ENCODE results near the gene SIPA1L3. TPM values are rescaled to one million over a fixed set of nuclear protein-coding genes. Genes with fewer than 3 reads are reported as not detected.

The SIPA1L3 gene
- total RNA-seq, 2 donors from 2014 or later, result 19.5 to 21.4 TPM

DNA sequence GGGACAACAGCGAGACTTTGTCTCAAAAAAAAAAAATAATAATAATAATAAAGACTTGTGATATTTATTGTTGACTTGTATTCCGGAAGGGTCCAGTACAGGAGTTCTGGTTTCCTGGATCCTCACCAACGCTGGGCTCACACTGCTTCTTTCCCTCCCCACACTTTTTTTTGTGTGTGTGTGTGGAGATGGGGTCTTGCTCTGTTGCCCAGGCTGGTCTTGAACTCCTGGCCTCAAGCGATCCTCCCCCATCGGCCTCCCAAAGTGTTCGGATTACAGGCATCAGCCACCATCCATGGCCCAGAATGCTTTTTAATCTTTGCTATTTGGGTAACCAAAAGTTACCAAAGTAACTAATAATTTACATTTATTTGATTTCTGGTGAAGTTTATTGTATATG lies 39.1 kb downstream of the SIPA1L3 start:
- Mint-ChIP-seq H3K36me3 (ENCODE audit: low read depth) (no peaks in the 10 kb centered on the region), H3K4me3 (no peak overlapping the region), H3K4me1 (no peaks in the 10 kb centered on the region), H3K27me3 (no peaks in the 10 kb centered on the region), H3K9me3 (no peaks in the 10 kb centered on the region), H3K27ac (no peak overlapping the region)
- ATAC-seq (replicated peaks), result no peak

DNA sequence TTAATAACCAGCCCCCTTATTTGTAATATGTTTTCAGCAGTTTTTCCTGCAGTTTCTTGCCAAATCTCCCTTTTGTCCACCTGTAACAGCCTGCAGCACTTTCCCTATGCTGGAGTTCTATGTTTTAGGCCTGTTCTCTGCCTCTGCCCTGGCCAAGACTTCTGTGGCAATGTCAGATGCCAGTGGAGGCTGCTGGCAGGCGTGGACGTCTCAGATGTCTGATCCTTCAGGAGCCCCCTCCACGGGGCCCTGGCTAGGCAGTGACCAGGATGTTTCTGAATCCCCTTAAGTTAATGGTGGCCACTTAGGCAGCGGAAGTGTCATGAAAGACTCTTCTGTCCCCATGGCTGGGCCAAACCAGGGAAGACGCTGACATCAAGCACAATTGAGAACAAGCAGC lies 40.8 kb downstream of the SIPA1L3 start:
- Mint-ChIP-seq H3K36me3 (ENCODE audit: low read depth) (no peaks in the 10 kb centered on the region), H3K27ac (no peak overlapping the region), H3K9me3 (no peaks in the 10 kb centered on the region), H3K4me1 (no peaks in the 10 kb centered on the region), H3K4me3 (no peak overlapping the region), H3K27me3 (no peaks in the 10 kb centered on the region)
- ATAC-seq (replicated peaks), result no peak

DNA sequence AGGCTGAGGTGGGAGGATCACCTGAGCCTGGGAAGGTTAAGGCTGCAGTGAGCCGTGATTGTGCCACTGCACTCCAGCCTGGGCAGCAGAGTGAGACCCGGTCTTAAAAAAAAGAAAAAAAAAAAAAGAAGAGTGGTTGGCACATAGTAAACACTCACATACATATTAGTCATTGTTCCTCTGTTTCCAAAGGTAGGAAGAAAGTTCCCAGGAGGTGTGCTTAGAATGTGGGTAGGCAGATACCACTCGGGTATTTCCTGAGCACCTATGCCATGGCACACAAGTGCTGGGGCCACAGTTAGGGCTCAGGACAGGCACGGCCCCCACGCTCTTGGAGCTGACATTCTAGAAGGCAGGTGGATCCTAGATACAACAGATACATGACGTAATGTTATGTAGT lies 41.4 kb downstream of the SIPA1L3 start:
- Mint-ChIP-seq H3K4me1 (no peaks in the 10 kb centered on the region), H3K27me3 (no peaks in the 10 kb centered on the region), H3K4me3 (no peak overlapping the region), H3K9me3 (no peaks in the 10 kb centered on the region), H3K36me3 (ENCODE audit: low read depth) (no peaks in the 10 kb centered on the region), H3K27ac (no peak overlapping the region)
- ATAC-seq (replicated peaks), result no peak

DNA sequence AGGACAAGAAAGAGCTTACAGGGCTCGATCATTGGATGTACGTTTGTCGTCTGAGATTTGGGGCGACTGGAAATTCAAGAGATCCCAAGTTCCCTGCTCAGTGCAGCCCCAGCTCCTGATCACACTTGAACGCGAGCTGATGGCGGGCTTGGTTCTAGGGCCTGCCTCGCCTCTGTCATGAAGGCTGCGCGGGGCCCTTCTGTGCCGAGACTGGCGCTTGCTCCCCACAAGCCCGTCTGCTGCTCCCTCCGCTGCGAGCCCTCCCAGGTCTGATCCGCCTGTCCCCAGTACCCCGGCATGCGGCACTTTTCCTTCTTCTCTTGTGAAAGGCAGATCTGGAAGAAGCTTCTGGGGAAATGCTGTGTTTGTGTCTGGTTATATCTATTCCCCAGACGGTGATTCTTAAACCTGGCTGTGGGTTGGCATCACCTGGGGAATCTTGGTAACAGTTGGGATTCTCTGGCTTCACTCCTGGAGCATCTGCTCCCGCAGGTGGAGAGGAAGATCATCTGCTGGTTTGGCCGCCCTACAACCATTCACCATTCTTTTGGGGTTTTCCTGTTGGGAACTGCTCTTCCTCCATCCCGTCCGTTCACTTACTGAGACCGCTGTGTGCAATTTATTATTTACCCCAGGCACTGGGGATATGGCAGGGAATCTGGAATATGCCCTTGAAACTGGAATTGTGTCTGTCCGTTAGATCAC lies 43.6 kb downstream of the SIPA1L3 start:
- Mint-ChIP-seq H3K4me1 (no peaks in the 10 kb centered on the region), H3K36me3 (ENCODE audit: low read depth) (no peaks in the 10 kb centered on the region), H3K27me3 (no peaks in the 10 kb centered on the region), H3K9me3 (no peaks in the 10 kb centered on the region), H3K4me3 (no peak overlapping the region), H3K27ac (no peak overlapping the region)
- no peak for ATAC-seq (replicated peaks)

DNA sequence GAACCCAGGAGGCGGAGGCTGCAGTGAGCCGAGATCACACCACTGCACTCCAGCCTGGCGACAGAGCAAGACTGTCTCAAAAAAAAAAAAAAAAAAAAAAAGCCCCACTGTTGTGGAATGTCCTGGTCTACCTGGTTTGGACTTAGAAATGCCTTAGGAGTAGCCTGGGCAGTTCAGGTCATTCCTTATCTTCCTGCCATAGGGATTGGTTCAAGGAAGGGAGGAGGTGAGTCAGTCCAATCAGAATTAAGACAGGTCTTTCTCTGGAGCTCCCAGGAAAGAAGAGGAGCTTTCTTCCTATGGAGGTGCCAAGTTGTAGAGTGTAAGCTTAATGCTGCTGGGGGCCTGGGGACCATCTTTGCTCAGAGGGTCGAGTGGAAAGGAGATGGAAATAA lies 44.8 kb downstream of the SIPA1L3 start:
- Mint-ChIP-seq H3K9me3 (peaks cover 1% of the 10 kb centered on the region), H3K27ac (no peak overlapping the region), H3K27me3 (no peaks in the 10 kb centered on the region), H3K4me1 (no peaks in the 10 kb centered on the region), H3K36me3 (ENCODE audit: low read depth) (no peaks in the 10 kb centered on the region), H3K4me3 (no peak overlapping the region)
- ATAC-seq (replicated peaks), result no peak

DNA sequence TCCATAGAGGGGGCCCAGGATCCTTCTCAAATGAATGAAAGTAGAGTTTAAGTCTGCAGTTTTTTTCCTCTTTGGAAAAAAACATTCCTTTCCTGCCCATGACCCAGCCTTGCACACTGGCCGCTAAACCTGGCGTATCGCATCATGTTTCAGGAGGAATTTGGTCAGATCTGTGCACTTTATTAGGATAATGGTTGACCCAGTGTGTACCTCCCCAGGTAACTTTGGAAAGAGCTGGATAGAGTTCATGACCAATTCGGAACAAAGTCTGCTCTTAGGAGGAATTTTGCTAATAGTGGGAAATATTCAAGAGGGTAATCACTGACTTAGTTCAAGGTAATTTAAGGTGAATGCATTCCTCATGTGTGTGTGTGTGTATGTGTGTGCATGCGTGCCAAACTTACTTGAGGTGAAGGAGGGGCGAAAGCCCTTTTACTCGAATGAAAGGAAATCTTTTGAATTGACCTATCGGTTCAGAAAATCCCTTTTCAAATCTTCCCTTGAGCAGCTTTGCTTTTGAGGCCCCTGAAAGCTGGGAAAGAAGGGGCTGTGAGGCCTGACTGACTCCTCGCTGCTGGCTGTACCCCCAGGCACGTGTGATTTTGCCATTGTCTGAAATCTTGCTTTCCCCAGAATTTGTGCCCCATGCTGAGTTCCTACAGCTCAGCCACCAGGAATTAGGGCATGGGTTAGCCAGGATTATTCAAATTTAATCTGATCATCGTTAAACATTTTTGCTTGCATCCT lies 46.3 kb downstream of the SIPA1L3 start:
- Mint-ChIP-seq H3K27me3 (no peaks in the 10 kb centered on the region), H3K36me3 (ENCODE audit: low read depth) (no peaks in the 10 kb centered on the region), H3K4me1 (no peaks in the 10 kb centered on the region), H3K4me3 (no peak overlapping the region), H3K27ac (no peak overlapping the region), H3K9me3 (peaks cover 5% of the 10 kb centered on the region)
- no peak for ATAC-seq (replicated peaks)

DNA sequence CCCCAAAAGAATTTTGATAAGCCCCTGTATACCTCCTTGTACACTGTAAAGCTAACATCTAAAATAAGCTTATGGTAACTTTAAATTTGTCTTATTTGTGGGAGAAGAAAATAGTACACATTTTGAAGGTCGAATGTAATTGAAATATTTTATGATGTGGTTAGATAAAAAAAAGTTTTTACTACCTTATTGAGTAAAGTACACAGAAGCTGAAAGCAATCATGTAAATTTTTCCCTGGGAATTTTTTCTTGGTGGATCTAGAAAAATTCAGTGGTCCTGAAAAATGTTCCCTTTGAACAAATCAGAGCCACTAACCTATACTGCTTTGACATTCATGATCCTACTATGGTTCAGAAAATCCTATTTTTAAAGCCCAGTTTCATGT lies 46.9 kb downstream of the SIPA1L3 start:
- H3K4me1 Mint-ChIP-seq, result no peaks in the 10 kb centered on the region
- no peaks in the 10 kb centered on the region for H3K27me3 Mint-ChIP-seq
- ATAC-seq (replicated peaks), result no peak
- H3K9me3 Mint-ChIP-seq, result peaks cover 5% of the 10 kb centered on the region
- no peak overlapping the region for H3K27ac Mint-ChIP-seq
- no peak overlapping the region for H3K4me3 Mint-ChIP-seq
- no peaks in the 10 kb centered on the region for H3K36me3 Mint-ChIP-seq (ENCODE audit: low read depth)

DNA sequence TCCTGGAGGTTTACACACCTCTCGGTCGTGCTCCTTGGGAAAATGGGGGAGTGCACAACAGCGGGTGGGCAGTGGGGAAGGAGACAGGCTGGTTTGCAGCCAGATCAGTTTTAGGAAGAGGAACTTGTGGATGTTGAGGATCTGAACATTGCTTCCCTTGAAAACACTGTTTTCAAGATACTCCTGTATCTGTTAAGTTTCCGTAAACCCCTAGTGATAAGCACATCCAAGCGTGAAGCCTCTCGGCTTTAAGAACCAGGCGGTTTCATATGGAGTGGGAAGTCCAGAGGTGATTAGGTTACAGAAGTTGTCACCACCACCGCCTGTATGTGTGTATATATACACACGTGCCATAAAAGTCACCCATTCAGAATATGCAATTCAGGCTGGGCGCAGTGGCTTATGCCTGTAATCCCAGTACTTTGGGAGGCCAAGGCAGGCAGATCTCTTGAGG lies 47.4 kb downstream of the SIPA1L3 start:
- Mint-ChIP-seq H3K27ac (no peak overlapping the region), H3K27me3 (no peaks in the 10 kb centered on the region), H3K9me3 (peaks cover 5% of the 10 kb centered on the region), H3K4me3 (no peak overlapping the region), H3K36me3 (ENCODE audit: low read depth) (no peaks in the 10 kb centered on the region), H3K4me1 (no peaks in the 10 kb centered on the region)
- ATAC-seq (replicated peaks), result no peak

DNA sequence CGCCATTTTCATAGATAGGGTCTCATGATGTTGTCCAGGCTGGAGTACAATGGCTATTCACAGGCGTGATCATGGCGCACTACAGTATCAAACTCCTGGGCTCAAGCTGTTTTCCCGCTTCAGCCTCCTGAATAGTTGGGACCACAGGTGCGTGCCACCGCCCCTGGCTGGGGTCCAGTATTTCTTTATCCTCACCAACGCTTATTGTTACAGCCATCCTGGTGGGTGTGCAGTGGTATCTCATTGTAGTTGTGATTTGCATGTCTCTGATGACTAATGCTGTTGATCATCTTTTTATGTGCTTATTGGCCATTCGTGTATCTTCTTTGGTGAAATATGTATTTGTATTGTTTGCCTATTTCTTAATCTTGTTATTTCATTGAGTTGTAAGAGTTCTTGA lies 49.0 kb downstream of the SIPA1L3 start:
- Mint-ChIP-seq H3K36me3 (ENCODE audit: low read depth) (no peaks in the 10 kb centered on the region), H3K27ac (no peak overlapping the region), H3K4me1 (no peaks in the 10 kb centered on the region), H3K4me3 (no peak overlapping the region), H3K9me3 (peaks cover 5% of the 10 kb centered on the region), H3K27me3 (no peaks in the 10 kb centered on the region)
- ATAC-seq (replicated peaks), result no peak

DNA sequence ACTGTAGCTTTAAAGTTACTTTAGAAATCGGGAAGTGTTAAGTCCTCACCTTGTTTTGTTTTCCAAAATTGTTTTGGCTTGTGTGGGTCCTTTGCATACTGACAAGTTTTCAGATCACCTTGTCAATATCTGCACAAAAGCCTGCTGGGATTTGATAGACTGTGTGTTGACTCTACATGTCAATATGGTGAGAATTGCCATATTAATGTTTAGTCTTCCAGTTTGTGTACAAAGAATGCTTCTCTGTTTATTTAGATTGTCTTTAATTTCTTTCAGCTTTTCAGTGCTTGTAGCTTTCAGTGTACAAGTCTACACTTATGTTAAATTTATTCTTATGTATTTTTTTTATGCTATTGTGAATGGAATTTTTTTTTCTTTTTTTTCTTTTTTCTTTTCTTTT lies 50.2 kb downstream of the SIPA1L3 start:
- no peaks in the 10 kb centered on the region for H3K27me3 Mint-ChIP-seq
- ATAC-seq (replicated peaks), result no peak

DNA sequence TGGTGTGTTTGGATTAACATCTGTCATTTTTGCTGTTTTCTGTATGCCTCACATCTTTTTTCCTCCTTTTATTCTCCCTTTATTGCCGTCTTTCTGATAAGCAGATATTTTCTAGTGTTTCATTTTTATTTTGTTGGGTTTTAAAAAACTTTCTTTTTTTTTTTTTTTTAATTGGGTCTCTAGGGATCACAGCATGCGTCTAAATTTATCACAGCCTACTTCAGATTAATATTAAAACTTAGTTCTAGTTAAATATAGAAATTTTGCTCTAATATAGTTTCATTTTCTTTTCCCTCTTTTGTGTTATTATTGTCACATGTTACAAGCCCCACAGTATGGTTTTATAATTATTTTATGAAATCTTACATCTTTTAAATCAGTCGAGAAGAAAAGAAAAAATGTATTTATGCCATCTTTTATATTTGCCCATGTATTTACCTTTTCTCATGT lies 52.7 kb downstream of the SIPA1L3 start:
- Mint-ChIP-seq H3K9me3 (peaks cover 8% of the 10 kb centered on the region), H3K4me1 (peaks cover 4% of the 10 kb centered on the region), H3K27ac (no peak overlapping the region), H3K36me3 (ENCODE audit: low read depth) (no peaks in the 10 kb centered on the region), H3K27me3 (no peaks in the 10 kb centered on the region), H3K4me3 (no peak overlapping the region)
- ATAC-seq (replicated peaks), result no peak

More for the DNA sequence above, 50.2 kb downstream of the SIPA1L3 start:
- no peaks in the 10 kb centered on the region for H3K36me3 Mint-ChIP-seq (ENCODE audit: low read depth)
- peaks cover 8% of the 10 kb centered on the region for H3K9me3 Mint-ChIP-seq
- H3K4me3 Mint-ChIP-seq, result no peak overlapping the region
- no peaks in the 10 kb centered on the region for H3K4me1 Mint-ChIP-seq
- H3K27ac Mint-ChIP-seq, result no peak overlapping the region

DNA sequence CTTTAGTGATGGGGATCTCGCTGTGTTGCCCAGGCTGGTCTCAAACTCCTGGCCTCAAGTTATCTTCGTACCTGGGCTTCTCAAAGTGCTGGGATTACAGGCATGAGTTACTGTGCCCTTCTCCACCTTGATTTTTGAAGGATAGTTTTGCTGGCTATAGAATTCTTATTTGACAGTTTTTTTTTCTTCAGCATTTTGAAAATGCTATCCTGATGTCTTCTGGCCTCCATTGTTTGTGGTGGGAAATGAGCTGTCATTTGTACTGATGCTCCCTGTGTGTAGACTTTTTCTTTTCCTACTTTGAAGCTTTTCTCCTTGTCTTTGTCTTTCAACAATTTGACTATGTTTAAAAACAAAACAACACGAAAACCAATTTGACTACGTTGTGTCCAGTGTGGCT lies 54.2 kb downstream of the SIPA1L3 start:
- no peaks in the 10 kb centered on the region for H3K36me3 Mint-ChIP-seq (ENCODE audit: low read depth)
- no peak overlapping the region for H3K27ac Mint-ChIP-seq
- H3K4me1 Mint-ChIP-seq, result peaks cover 4% of the 10 kb centered on the region
- no peaks in the 10 kb centered on the region for H3K27me3 Mint-ChIP-seq
- no peak overlapping the region for H3K4me3 Mint-ChIP-seq
- no peak for ATAC-seq (replicated peaks)
- peaks cover 8% of the 10 kb centered on the region for H3K9me3 Mint-ChIP-seq

DNA sequence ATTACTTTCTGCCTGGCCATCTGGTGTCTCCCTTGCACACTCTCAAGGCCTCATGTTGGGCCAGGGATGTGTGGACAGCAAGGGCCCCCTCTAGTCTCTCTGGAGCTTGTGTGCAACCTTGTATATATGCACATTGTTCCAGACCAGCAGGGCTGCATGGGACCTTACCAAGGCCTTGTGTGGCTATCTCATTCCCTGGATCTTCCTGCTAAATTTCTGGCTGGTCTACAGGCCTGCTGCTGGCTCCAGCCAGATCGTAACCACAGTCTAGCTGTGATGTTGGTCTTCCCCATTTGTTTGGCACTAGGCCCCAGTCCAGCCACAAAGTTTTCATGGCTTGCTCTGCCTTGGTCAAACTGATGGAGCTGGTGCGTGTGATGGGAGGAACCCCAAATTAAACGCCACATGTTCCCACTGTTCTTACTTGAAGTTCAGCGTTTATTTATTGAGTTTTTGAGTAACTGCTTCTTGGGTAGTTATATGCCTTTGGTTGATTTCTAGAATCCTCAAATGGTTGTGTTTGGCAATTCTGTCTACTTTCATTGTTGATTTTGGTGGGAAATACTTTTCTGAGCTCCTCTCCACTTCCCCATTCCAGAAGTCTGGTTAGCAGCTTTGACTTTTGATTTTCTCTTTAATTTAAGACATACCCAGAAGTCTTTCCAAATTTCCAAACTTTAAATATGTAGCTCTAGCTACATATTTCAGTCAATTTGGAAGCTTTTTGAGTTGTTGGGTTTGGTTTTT lies 56.4 kb downstream of the SIPA1L3 start:
- no peak for ATAC-seq (replicated peaks)
- peaks cover 4% of the 10 kb centered on the region for H3K4me1 Mint-ChIP-seq
- H3K9me3 Mint-ChIP-seq, result peaks cover 4% of the 10 kb centered on the region

DNA sequence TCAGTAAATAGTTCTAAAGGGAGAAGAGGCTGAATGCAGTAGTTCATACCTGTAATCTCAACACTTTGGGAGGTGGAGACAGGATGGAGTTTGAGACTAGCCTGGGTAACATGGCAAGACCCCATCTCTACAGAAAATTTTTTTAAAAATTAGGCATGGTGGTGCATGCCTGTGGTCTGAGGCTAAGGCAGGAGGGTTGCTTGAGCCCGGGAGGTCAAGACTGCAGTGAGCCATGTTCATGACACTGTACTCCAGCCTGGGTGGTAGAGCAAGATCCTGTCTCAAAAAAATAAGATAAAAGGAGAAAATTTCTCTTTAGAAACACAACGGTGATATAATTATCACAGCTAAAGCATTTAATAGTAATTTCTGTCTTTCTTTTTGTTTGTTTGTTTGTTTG lies 57.1 kb downstream of the SIPA1L3 start:
- Mint-ChIP-seq H3K27me3 (no peaks in the 10 kb centered on the region), H3K27ac (no peak overlapping the region), H3K4me1 (peaks cover 4% of the 10 kb centered on the region), H3K36me3 (ENCODE audit: low read depth) (no peaks in the 10 kb centered on the region), H3K9me3 (peaks cover 4% of the 10 kb centered on the region), H3K4me3 (no peak overlapping the region)
- no peak for ATAC-seq (replicated peaks)

More for the DNA sequence above, 56.4 kb downstream of the SIPA1L3 start:
- Mint-ChIP-seq H3K27ac (no peak overlapping the region), H3K4me3 (no peak overlapping the region), H3K36me3 (ENCODE audit: low read depth) (no peaks in the 10 kb centered on the region), H3K27me3 (no peaks in the 10 kb centered on the region)

Data from activated T-helper 17 cell treated with anti-CD3 and anti-CD28 coated beads, Interleukin-2, amount 50 U/mL, for 72 hours (primary cell).